Endothelial cell (in vitro differentiated cells): Measurements from ENCODE around the gene TRPM2. TPM values are rescaled to one million over a fixed set of nuclear protein-coding genes. Genes with fewer than 3 reads are reported as not detected.

Source experiments
- DNase-seq: peaks from one replicate; pipeline ENCODE4 v3.0.0; 2021; ENCODE audit warnings: low spot score
- H3K27ac Mint-ChIP-seq: one replicate; pipeline ENCODE4 v1.8.0; 2021; ENCODE audit warnings: mixed read lengths, inconsistent platforms; ENCODE audit not compliant: unreplicated experiment
- H3K27me3 Mint-ChIP-seq: one replicate; pipeline ENCODE4 v1.8.0; 2021; ENCODE audit warnings: mild to moderate bottlenecking, moderate library complexity, mixed read lengths, inconsistent platforms; ENCODE audit not compliant: unreplicated experiment
- H3K36me3 Mint-ChIP-seq: one replicate; pipeline ENCODE4 v1.8.0; 2021; ENCODE audit warnings: mild to moderate bottlenecking, low read depth, mixed read lengths, inconsistent platforms; ENCODE audit not compliant: unreplicated experiment
- H3K4me1 Mint-ChIP-seq: one replicate; pipeline ENCODE4 v1.8.0; 2021; ENCODE audit warnings: mild to moderate bottlenecking, mixed read lengths, inconsistent platforms; ENCODE audit not compliant: unreplicated experiment
- H3K4me3 Mint-ChIP-seq: one replicate; pipeline ENCODE4 v1.8.0; 2021; ENCODE audit warnings: mild to moderate bottlenecking, mixed read lengths, inconsistent platforms; ENCODE audit not compliant: unreplicated experiment
- H3K9me3 Mint-ChIP-seq: one replicate; pipeline ENCODE4 v1.8.0; 2021; ENCODE audit warnings: mixed read lengths, inconsistent platforms; ENCODE audit not compliant: unreplicated experiment
- total RNA-seq: library from RNA; stranded (reverse); fragmentation: NEBNext Ultra II Directional; extraction: Animal tissue kit (Norgen Biotek cat#: 25700); gene quantifications from one replicate; pipeline ENCODE4 v1.2.1, GENCODE V29; 2021; ENCODE audit not compliant: unreplicated experiment
- TF ChIP-seq, protein P1 (sequence below): fragments of 200-600 bp; sonication (generic); IDR thresholded peaks from one replicate; pipeline ENCODE4 v1.5.0; 2021; ENCODE audit warnings: antibody characterized with exemption; ENCODE audit not compliant: unreplicated experiment

TRPM2 gene
- total RNA-seq, 1 donor from 2014 or later = 0.15 TPM

DNA sequence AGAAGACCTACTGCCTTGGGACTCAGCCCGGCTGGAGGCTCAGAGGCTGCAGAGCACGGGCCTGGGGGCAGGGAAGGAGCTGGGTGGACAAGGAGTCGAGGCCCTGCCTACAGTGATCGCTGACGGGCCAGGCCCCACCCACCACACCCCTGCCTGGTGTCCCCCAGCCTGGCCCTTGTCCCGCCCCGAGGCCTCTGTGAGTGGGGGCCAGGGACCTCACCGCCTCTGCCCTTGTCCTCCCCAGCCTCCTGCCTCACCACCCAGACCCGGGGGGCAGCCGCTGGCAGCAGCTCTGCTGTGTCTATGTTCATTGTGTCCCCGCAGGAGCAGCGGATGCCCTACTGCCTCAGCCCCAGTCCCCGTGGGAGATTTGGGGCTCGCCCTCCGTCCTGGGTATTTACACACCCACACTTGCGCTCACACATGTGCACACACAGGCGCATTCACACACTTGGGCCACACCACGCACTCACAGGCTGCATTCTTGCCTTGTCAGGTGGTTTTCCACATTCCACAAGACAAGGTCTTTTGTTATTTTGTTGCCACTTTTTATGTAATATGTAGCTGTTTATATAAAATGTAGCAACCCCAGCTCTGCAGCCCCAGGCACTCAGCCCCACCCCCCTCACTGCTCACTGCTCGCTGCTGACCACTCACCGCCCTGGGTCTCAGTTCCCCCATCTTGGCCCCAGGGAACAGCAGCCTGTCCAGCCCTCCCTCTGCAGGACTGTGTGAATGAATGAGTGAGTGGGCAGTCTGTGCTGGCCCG is 46.3 kb upstream of the TRPM2 start:
- Mint-ChIP-seq H3K9me3 (no peaks in the 10 kb centered on the region), H3K36me3 (peaks cover 7% of the 10 kb centered on the region), H3K27ac (no peak overlapping the region), H3K4me3 (peak overlapping the region; percentile 80), H3K27me3 (peaks cover 18% of the 10 kb centered on the region), H3K4me1 (peaks cover 9% of the 10 kb centered on the region)
- DNase-seq = no peak
- TF ChIP-seq, protein P1, sequence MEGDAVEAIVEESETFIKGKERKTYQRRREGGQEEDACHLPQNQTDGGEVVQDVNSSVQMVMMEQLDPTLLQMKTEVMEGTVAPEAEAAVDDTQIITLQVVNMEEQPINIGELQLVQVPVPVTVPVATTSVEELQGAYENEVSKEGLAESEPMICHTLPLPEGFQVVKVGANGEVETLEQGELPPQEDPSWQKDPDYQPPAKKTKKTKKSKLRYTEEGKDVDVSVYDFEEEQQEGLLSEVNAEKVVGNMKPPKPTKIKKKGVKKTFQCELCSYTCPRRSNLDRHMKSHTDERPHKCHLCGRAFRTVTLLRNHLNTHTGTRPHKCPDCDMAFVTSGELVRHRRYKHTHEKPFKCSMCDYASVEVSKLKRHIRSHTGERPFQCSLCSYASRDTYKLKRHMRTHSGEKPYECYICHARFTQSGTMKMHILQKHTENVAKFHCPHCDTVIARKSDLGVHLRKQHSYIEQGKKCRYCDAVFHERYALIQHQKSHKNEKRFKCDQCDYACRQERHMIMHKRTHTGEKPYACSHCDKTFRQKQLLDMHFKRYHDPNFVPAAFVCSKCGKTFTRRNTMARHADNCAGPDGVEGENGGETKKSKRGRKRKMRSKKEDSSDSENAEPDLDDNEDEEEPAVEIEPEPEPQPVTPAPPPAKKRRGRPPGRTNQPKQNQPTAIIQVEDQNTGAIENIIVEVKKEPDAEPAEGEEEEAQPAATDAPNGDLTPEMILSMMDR = no peak

- H3K27ac Mint-ChIP-seq = no peak overlapping the region
- DNase-seq = no peak
- no peaks in the 10 kb centered on the region for H3K9me3 Mint-ChIP-seq
- H3K36me3 Mint-ChIP-seq = peaks cover 7% of the 10 kb centered on the region
- H3K27me3 Mint-ChIP-seq = peaks cover 12% of the 10 kb centered on the region
- peak overlapping the region; percentile 27 for H3K4me3 Mint-ChIP-seq
- TF ChIP-seq, protein P1 = no peak
- no peaks in the 10 kb centered on the region for H3K4me1 Mint-ChIP-seq
These were observed 42.6 kb upstream of the TRPM2 start for GRCh38 chr21:44310628-44311507.

DNA sequence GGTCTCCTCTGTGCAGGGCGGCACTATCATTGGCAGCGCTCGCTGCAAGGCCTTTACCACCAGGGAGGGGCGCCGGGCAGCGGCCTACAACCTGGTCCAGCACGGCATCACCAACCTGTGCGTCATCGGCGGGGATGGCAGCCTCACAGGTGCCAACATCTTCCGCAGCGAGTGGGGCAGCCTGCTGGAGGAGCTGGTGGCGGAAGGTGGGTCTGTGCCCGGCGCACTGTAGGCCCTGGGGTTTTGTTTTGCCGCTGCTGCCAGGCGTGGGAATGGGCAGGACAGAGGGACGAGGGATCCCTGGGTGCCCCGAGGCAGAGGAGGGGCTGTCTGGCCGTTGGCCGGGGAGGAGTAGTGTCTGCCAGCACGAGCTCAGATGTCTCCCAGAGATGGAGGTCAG is 41.3 kb upstream of the TRPM2 start:
- TF ChIP-seq, protein P1 = no peak
- Mint-ChIP-seq H3K36me3 (peaks cover 7% of the 10 kb centered on the region), H3K4me3 (no peak overlapping the region), H3K27ac (no peak overlapping the region), H3K27me3 (peaks cover 15% of the 10 kb centered on the region), H3K4me1 (no peaks in the 10 kb centered on the region), H3K9me3 (no peaks in the 10 kb centered on the region)
- no peak for DNase-seq

GRCh38 chr21:44312716-44313115 is 40.7 kb upstream of the TRPM2 start:
- Mint-ChIP-seq H3K27ac (no peak overlapping the region), H3K4me1 (no peaks in the 10 kb centered on the region), H3K9me3 (no peaks in the 10 kb centered on the region), H3K4me3 (no peak overlapping the region), H3K36me3 (peaks cover 7% of the 10 kb centered on the region), H3K27me3 (peaks cover 15% of the 10 kb centered on the region)
- TF ChIP-seq, protein P1 = no peak
- DNase-seq = no peak
